ENCODE results near the gene IGFBP2. TPM values are rescaled to one million over a fixed set of nuclear protein-coding genes. Genes with fewer than 3 reads are reported as not detected.
A peak's percentile ranks its signal among the peaks of the same experiment; 100 is the strongest.
"Not testable (repeated sequence)": the region's sequence is repeated elsewhere in the genome, so short reads cannot be mapped to it uniquely, and the experiment has no call there.

Gene IGFBP2
- 208 and 228 TPM in 2 replicates for polyA plus RNA-seq (2014; cell fraction: cytosol; rRNA removed)
- polyA plus RNA-seq (2014; cell fraction: nucleus; rRNA removed): 86.9 and 130 TPM in 2 replicates

GRCh38 chr2:216632952-216633615 is at the start of gene IGFBP2:
Gene IGFBP2, plus strand, starts transcription at chr2:216633420. Its CDS starts 104 bp downstream, at chr2:216633524.
- DNase-seq (ENCODE audit: low spot score): peak; percentile 83

DNA sequence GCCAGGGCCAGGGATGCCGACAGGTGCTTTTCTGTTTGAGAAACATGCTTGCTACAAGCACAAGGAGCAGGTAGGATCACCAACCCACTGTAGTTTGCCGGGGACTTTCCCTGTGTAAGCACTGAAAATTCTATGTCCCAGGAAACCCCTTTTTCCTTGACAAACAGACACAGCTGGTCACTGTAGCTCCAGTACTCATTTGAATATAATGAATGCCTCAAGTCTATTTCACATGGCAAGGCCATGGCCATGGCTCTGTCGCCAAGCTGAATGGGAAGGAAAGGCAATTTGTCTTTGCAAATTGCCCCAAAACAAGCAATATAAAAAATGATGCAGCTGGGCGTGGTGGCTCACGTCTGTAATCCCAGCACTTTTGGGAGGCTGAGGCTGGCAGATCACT is 49.6 kb upstream of the IGFBP2 start:
- DNase-seq (ENCODE audit: low spot score): no peak

DNA sequence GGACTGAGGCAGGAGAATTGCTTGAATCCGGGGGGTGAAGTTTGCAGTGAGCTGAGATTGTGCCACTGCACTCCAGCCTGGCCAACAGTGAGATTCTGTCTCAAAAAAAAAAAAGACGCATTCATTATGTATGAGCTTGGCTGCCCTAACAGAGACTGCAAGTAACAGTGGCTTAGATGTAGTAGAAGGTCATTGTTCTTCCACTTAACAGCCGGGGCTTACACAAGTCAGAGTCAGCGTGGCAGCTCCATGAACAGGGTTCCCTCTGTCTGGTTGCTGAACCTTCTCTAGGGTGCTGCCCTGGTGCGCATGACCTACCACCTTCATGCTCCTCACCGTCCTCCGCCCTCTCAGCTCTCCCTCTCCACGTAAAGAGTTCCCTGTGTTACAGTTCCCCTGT is 49.1 kb upstream of the IGFBP2 start:
- no peak for DNase-seq (ENCODE audit: low spot score)

- no peak for DNase-seq (ENCODE audit: low spot score)
These were observed 47.8 kb upstream of the IGFBP2 start for GRCh38 chr2:216585441-216585840.

DNA sequence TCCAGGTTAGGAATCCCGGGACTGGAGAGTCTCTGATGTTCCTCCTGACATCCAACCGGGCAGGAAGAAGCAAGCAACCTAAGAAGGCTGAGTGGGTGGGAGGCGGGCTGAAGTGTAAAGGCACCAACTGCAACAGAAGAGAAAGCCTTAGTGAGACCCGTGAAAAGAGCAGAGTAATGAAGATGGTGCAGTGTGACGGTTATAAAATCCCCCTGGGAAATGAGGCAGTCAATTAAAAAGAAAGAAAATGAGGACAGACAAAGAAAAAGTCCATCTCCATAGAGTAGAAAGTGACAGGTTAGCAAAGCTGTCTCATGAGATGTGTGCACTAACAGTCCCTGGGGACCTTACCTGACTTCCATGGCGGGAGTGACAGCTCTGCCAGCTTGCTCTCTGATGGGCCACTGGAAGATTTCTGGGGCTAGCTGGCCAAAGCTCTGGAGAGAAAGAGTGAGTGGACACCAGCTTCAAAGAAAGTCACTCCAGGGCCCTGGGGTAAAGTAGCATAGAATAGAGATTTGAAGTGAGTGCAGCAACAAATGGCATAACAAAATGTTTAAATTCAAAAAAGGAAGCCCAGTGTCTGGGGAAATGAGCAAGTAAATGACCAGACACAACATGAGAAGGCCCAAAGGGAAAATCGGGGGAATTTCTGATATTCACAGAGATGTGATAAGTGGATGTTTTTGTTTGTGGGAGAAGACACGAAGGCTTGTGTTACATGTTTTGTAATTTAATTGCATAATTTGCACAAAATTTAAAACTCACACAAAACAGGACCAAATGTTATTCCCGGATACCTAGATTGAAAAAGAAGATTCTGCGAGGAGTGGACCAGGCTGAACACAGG is 44.1 kb upstream of the IGFBP2 start:
- no peak for DNase-seq (ENCODE audit: low spot score)

GRCh38 chr2:216589791-216590190 is 43.4 kb upstream of the IGFBP2 start:
- no peak for DNase-seq (ENCODE audit: low spot score)

DNA sequence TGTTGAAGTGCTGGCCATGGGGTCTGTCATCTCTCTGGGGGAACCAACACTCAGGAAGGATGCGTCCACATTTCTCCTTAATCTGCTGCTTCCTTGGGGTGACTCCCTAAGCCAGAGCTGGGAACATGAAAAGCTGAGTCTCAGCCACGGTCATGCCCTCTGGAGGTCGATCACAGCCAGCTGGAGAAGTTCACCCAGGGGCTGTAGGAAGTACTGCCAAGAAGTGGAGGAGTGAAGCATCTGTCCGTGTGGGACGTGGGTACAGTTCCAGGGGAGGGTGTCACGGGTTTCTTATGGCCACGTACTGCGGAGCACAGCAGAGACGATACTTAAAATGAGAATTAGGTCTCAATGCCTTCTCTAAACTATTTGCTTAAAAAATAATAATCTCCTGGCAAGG is 42.4 kb upstream of the IGFBP2 start:
- DNase-seq (ENCODE audit: low spot score): no peak

DNA sequence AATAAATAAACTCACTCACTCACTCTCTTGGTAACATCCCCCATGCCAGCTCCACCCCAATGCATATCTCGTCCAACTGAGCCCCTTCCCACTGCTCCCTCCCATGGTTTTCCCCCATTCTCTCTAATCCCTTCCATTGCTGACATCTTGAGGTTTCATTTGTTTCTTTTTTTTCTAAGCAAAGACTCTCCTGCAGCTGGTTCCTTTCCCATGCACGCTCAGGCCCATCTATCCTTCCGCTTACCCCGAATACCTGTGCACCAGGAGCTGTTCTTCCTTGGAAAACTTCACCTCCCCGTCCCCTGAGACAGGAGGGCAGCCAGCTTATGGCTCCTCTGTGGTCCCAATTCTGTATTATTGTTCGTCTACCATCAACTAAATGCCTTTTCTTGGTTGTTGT is 41.7 kb upstream of the IGFBP2 start:
- DNase-seq (ENCODE audit: low spot score): no peak

- no peak for DNase-seq (ENCODE audit: low spot score)
These were observed 39.1 kb upstream of the IGFBP2 start for GRCh38 chr2:216594081-216594480.

- DNase-seq (ENCODE audit: low spot score): no peak
These were observed 36.8 kb upstream of the IGFBP2 start for GRCh38 chr2:216596236-216596979.

DNA sequence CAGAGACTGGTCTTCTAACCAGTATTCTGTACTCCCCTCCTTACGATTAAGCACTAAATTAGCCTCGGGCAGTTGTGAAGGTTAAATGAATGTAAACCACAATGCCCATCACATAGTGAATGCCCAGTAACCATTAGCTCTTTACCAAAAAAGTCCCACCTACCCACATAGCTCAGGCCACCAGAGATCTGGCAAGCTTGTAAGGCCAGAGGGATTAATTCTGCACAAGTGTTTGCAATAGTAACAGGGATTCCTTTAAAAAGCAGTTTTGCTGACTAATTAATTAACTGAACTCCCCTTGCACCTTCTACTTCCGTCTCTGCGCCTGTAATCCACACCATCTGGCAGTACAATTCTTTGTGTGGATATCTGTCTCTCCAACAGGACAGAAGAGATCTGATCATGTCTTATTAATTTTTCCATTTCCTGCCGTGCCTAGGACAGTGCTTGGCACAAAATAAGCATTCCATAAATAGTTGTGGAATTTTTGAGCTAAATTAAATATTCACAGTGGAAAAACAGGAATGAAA is 36.2 kb upstream of the IGFBP2 start:
- no peak for DNase-seq (ENCODE audit: low spot score)

GRCh38 chr2:216597825-216598224 is 35.4 kb upstream of the IGFBP2 start:
- not testable (repeated sequence) for DNase-seq (ENCODE audit: low spot score)

DNA sequence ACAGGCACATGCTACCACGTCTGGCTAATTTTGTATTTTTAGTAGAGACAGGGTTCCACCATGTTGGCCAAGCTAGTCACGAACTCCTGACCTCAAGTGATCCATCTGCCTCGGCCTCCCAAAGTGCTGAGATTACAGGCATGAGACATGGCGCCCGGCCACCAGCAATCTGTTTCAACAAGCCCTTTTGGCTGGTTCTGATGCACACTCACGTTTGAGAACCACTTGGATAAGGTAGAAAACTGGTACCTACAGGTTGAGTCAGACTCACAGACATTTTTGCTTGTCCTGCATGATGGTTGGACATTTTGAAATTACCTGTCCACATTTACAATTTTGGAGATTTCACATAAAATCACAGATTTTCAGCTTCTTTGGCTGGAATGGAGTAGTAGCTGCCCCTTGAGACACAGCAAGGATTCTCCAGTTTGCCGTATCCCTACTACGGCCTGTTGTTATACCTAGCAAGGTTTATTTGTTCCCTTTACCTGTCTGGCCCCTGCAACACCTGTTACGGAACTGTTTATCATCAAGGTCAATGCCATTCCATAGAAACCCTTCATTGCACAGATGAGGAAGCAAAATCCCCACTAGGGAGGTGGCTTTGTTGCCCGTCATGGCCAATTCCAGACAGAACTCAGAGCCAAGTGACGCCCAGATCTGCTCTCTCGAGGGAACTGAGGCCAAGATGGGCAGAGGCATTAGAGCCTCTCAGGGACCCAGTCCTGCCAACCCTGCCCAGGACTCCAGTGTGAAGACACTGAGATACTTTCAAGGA is 31.4 kb upstream of the IGFBP2 start:
- no peak for DNase-seq (ENCODE audit: low spot score)

GRCh38 chr2:216603010-216603883 is 30.0 kb upstream of the IGFBP2 start:
- no peak for DNase-seq (ENCODE audit: low spot score)

DNA sequence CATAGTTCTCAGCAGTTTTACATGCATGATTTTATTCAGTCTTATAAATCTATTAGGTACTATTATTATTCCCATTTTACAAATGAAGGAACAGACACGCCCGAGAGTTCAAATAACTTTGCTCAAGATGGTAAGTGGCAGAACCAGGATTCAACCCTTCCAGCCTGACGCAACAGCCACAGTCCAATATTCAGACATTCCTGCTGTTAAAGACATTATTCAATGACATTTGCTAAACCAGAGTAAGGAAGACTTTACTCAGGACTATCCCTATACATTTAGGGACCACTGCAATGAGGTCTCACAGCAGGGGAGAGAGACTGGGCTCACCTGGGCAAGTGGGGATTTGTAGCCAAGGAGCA is 29.4 kb upstream of the IGFBP2 start:
- DNase-seq (ENCODE audit: low spot score): no peak

DNA sequence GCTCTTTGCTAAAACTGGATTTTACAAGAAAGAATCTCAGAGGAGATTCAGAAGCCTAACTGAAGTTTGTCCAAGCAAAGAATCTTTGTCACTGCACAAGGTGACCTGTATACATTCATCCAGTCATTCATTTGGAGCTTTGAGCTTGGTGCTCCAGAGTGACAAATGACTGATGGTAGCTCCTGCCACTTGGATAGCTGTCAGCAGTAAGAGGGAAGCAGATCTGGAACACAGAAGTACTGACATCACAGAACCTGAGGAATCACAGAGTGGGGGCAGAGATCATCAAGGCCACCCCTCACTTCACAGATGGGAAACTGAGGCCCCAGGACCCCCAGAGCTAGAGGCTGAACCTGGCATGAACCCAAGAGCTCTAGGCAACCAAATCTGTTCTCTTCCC is 28.8 kb upstream of the IGFBP2 start:
- DNase-seq (ENCODE audit: low spot score): no peak

GRCh38 chr2:216606551-216607276 is 26.5 kb upstream of the IGFBP2 start:
- DNase-seq (ENCODE audit: low spot score): peak; percentile 56

GRCh38 chr2:216607277-216607560 is 26.0 kb upstream of the IGFBP2 start:
- DNase-seq (ENCODE audit: low spot score): no peak

DNA sequence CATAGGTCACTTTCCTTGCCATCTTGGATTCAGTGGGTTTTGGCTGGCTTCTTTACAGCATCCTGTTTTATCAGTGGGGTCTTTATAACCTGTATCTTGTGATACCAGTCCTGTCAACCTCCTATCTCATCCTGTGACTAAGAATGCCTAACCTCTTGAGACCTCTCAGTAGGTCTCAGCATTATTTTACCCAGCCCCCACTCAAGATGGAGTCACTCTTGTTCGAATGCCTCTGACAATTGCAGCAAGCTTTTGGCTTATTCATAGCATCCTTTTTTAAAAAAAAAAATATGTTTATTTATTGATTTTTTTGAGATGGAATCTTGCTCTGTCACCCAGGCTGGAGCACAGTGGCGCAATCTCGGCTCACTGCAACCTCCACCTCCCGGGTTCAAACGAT is 24.7 kb upstream of the IGFBP2 start:
- no peak for DNase-seq (ENCODE audit: low spot score)

Data from SK-N-DZ (cell line).